Sigmoid colon (tissue), 4 donors: ENCODE data around the gene PHACTR3.

Source experiments
- CTCF ChIP-seq, 4 experiments: fragments of 450-650 bp in 3 of 4; fragments of 200-600 bp in 1 of 4; IDR thresholded peaks; one replicate each; pipeline ENCODE4 v1.5.1; 2016 to 2019; ENCODE audit warnings: antibody characterized with exemption in 4 of 4, mild to moderate bottlenecking in 3 of 4, moderate library complexity in 2 of 4
- POLR2A ChIP-seq, 2 donors: fragments of 450-650 bp; IDR thresholded peaks; one replicate each; pipeline ENCODE4 v1.6.1; 2016; ENCODE audit warnings: antibody characterized with exemption in 2 of 2, mild to moderate bottlenecking in 2 of 2, moderate library complexity in 2 of 2
- POLR2AphosphoS5 ChIP-seq, 4 donors: sonication (generic); formaldehyde crosslinking; IDR thresholded peaks; one replicate each; pipeline ENCODE4 v1.6.1; 2017; ENCODE audit warnings: antibody characterized with exemption in 4 of 4

- no peak for TF ChIP-seq CTCF (IDR thresholded peaks at IDR 0.05)
- TF ChIP-seq POLR2A (IDR thresholded peaks at IDR 0.05): no peak
- no peak for TF ChIP-seq POLR2AphosphoS5 (IDR thresholded peaks at IDR 0.05)
These were observed 13.3 kb upstream of the PHACTR3 start for GRCh38 chr20:59591061-59591460.
